Hippocampal formation (tissue), 2 donors: ENCODE data around the gene TRIM73.
"Not testable (repeated sequence)": the region's sequence is repeated elsewhere in the genome, so short reads cannot be mapped to it uniquely, and the experiment has no call there.

Experiments
- DNase-seq, 2 donors: peaks; one replicate each; lab custom pipeline; 2025; lab: John Stamatoyannopoulos, UW

Gene TRIM73

DNA sequence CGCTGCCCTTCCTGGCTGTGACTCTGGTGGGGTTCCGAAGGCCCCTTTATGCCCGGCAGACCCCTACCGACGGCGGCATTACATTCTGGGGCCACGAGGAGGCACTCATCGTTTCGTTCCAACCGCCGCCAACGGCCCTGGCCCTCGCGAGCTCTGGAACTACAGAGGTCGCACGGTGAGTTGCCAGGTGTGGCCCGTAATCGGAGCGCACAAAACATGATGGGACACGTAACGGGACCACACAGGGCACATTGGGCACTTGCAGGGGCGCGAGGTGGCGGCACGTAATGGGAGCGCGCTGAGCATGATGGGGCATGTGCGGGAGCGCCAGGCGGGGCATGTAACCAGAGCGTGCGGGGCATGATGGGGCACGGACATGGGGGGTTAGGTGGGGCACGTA, at the start of gene TRIM73:
TSS of gene TRIM73 (plus strand) at position 301 of the 400 bp plus-strand sequence. CDS start 3,305 bp downstream, outside the sequence.
- not testable (repeated sequence) for DNase-seq

GRCh38 chr7:75358671-75359541, 36.5 kb upstream of the TRIM73 start:
- DNase-seq = not testable (repeated sequence)

DNA sequence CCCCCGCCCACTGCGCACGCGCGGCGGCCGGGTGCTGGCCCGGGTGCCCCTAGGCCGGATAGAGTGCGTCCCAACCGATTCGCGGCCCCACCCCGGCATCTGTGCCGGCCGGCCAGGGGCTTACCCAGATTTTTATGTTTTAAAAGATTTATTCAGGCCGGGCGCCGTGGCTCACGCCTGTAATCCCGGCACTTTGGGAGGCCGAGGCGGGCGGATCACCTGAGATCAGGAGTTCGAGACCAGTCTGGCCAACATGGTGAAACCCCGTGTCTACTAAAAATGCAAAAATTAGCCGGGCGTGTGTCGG, 35.9 kb upstream of the TRIM73 start:
- DNase-seq = not testable (repeated sequence)

DNA sequence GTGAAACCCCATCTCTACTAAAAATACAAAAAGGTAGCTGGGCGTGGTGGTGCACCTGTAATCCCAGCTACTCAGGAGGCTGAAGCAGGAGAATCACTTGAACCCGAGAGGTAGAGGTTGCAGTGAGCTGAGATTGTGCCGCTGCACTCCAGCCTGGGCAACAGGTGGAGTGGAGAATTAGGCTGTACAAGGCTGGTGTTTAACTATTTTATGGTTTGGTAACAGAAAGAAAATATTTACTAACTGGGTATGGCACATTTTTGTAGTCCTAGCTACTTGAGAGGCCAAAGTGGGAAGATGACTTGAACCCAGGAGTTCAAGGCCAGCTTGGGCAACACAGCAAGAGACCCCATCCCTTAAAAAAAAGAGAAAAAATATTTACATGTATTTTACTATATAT, 31.4 kb upstream of the TRIM73 start:
- DNase-seq = not testable (repeated sequence)

- not testable (repeated sequence) for DNase-seq
These were observed 28.8 kb upstream of the TRIM73 start for GRCh38 chr7:75366643-75367042.

DNA sequence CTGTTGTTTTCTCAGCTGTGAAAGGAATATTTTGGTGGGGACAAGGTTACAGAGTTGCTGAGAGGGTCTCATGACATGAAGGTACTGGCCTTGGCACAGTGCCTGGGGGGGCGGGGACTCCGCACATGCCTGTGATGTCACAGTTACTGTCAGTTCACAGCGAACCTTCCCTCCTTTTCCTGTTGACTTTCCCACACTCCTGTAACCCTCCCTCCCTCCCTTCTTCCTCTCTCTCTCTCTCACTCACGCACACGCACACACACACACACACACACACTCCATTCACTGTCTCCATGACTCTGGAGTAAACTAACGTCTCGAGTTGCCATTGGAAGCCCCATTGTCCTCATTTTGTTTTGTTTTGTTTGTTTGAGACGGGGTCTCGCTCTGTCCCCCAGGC, 28.1 kb upstream of the TRIM73 start:
- not testable (repeated sequence) for DNase-seq

- not testable (repeated sequence) for DNase-seq
These were observed 21.3 kb upstream of the TRIM73 start for GRCh38 chr7:75374144-75374518.

- DNase-seq = not testable (repeated sequence)
These were observed 20.7 kb upstream of the TRIM73 start for GRCh38 chr7:75374519-75375317.

DNA sequence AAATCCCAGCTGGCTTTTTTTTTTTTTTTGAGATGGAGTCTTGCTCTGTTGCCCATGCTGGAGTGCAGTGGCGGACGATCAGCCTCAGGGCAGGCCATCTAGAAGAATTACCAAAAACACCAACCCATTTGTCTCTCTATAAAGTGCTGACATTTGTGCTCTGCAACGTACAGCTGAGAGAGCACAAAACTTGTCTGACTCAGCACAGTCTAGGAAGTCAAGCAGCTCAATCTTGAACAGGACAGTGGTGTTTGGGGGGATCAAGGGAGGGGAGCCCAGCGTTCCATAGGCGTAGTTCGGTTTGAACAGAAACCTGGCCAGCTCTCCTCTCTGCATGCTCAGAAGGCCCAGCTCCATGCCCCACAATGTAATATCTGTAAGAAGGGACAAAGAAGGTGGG, 2.2 kb upstream of the TRIM73 start:
- not testable (repeated sequence) for DNase-seq

GRCh38 chr7:75397865-75398264, 2.4 kb downstream of the TRIM73 start:
- DNase-seq = not testable (repeated sequence)

- DNase-seq = not testable (repeated sequence)
These were observed 3.6 kb downstream of the TRIM73 start for GRCh38 chr7:75398771-75399700.

DNA sequence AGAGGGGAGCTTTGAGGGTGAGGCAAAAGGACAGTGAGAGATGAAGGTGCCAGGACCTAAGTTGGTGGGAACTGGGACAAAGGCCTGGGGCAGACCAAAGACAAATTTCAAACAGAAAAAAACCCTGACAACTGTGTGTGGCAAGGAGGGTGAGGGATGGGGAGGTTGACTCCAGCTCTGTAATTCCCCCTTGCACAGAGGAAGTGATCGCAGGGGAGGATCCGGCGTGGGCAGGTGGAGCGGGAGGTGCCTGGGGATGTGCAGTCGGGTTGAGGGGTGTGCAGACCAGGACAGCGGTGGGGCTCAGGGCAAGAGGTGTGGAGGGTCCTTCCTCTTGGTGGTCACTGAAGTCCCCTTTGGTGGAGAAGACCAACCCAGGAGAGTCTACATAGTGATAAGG, 5.1 kb downstream of the TRIM73 start:
- DNase-seq = not testable (repeated sequence)

GRCh38 chr7:75403455-75404443, 8.3 kb downstream of the TRIM73 start:
- not testable (repeated sequence) for DNase-seq

DNA sequence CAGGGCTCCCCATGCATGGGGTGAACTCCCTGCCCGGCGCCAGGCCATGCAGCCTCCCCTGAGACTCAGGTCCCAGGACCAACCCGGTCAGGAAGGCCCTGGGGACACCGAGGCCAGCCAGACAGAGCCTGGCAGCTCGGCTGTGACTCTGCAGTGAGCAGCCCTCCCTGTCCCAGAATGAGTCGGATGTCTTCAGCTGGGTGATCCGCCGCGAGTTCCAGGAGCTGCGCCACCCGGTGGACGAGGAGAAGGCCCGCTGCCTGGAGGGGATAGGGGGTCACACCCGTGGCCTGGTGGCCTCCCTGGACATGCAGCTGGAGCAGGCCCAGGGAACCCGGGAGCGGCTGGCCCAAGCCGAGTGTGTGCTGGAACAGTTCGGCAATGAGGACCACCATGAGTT, 9.2 kb downstream of the TRIM73 start:
- DNase-seq = not testable (repeated sequence)

DNA sequence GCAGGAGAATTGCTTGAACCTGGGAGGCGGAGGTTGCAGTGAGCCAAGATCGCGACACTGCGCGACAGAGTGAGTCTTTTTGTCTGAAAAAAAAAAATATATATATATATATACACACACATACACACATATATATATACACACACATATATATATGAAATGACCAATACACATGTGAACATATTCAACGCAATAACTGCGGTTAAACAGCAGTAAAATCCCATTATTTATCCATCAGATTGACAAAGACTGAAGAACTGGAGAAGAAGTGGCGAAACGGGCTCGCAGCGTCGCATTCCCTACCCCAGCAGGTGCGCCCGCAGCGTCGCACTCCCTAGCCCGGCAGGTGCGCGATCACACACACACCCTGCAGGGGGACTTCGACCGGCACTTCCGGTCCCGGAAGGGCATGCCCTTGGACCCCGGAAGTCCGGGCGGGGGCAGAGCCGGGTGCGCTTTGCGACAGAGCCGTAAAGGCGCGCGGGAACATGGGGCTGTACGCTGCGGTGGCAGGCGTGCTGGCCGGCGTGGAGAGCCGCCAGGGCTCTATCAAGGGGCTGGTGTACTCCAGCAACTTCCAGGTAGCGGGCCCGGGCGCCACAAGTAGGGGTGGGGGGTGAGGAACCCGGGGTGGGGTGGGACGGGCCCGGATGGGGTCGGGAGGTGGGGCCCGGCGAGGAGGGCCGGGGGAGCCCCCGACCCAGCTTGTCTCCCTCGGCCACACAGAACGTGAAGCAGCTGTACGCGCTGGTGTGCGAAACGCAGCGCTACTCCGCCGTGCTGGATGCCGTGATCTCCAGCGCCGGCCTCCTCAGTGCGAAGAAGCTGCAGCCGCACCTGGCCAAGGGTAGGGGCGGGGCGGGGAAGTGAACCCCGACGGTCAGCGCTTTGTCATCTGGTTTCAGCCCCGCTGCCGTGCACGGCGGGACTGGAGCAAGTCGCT, 14.7 kb downstream of the TRIM73 start:
- not testable (repeated sequence) for DNase-seq

DNA sequence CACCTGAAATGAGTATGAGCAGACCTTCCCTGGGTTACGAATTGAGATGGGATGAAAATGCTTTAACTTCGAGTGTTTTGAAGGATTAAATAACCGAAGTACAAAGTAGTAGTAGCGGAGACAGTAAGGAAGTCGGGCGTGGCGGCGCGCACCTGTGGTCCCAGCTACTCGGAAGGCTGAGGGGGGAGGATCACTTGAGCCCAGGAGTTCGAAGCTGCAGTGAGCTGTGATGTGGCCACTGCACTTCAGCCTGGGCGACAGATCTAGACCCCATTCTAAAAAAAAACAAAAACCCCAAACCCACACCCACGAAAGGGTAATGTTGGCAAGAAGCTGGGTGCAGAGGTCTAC, 15.4 kb downstream of the TRIM73 start:
- not testable (repeated sequence) for DNase-seq

GRCh38 chr7:75414204-75414603, 18.8 kb downstream of the TRIM73 start:
- DNase-seq = not testable (repeated sequence)

GRCh38 chr7:75414708-75415427, 19.4 kb downstream of the TRIM73 start:
- DNase-seq = not testable (repeated sequence)

DNA sequence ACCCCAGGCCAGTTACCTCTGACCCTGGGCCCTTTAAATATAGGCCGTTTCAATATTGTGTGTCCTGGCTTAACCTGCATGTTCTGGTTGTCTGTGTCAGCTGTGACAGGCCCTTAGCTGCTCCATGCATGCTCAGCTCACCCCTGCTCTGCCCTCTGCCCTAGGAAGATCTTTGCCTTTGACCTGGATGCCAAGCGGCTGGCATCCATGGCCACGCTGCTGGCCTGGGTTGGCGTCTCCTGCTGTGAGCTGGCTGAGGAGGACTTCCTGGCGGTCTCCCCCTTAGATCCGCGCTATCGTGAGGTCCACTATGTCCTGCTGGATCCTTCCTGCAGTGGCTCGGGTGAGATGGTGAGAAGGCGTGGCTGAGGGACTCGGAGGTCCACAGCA, 20.0 kb downstream of the TRIM73 start:
- not testable (repeated sequence) for DNase-seq
